ENCODE results near the gene AKAP12.

DNA sequence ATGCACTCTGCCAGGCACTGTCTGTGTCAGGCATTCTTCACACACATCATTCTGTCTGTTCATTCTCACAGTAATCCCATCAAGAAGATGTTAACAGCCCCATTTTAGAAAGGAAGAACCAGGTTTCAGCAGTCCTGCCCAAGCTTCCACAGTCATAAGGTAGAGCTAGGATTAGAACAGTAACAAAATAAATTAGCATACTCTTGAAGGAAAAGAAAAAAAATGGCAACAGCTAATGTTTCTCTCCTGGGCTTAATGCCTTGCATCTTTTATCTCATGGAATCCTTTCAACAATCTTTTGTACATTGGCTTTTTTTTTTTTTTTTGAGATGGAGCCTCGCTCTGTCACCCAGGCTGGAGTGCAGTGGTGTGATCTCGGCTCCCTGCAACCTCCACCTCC, 32.1 kb upstream of the AKAP12 start:
- TF ChIP-seq, protein P1, sequence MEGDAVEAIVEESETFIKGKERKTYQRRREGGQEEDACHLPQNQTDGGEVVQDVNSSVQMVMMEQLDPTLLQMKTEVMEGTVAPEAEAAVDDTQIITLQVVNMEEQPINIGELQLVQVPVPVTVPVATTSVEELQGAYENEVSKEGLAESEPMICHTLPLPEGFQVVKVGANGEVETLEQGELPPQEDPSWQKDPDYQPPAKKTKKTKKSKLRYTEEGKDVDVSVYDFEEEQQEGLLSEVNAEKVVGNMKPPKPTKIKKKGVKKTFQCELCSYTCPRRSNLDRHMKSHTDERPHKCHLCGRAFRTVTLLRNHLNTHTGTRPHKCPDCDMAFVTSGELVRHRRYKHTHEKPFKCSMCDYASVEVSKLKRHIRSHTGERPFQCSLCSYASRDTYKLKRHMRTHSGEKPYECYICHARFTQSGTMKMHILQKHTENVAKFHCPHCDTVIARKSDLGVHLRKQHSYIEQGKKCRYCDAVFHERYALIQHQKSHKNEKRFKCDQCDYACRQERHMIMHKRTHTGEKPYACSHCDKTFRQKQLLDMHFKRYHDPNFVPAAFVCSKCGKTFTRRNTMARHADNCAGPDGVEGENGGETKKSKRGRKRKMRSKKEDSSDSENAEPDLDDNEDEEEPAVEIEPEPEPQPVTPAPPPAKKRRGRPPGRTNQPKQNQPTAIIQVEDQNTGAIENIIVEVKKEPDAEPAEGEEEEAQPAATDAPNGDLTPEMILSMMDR (IDR thresholded peaks at IDR 0.05; ENCODE audit: low read length): no peak
- no peak for TF ChIP-seq EZH2 (IDR thresholded peaks at IDR 0.05; ENCODE audit: borderline replicate concordance, low read length)

Data from OCI-LY1 (cell line).